ENCODE data around the gene PACRG. TPM values are rescaled to one million over a fixed set of nuclear protein-coding genes. Genes with fewer than 3 reads are reported as not detected.

Gene PACRG
- total RNA-seq, 2 experiments from 2014 or later, result 0.66 to 0.81 TPM

- intact Hi-C loops (cut with DNase I, micrococcal nuclease), result no loop called here
- peaks cover 4 to 7% of the 10 kb centered on the region in 2 experiments for H3K9me3 ChIP-seq (ENCODE audit: control insufficient read depth in 1 of 2, insufficient read depth in 1 of 2, low read length in 2 of 2)
Measured at GRCh38 chr6:162785632-162786242, 58.0 kb downstream of the PACRG start.

DNA sequence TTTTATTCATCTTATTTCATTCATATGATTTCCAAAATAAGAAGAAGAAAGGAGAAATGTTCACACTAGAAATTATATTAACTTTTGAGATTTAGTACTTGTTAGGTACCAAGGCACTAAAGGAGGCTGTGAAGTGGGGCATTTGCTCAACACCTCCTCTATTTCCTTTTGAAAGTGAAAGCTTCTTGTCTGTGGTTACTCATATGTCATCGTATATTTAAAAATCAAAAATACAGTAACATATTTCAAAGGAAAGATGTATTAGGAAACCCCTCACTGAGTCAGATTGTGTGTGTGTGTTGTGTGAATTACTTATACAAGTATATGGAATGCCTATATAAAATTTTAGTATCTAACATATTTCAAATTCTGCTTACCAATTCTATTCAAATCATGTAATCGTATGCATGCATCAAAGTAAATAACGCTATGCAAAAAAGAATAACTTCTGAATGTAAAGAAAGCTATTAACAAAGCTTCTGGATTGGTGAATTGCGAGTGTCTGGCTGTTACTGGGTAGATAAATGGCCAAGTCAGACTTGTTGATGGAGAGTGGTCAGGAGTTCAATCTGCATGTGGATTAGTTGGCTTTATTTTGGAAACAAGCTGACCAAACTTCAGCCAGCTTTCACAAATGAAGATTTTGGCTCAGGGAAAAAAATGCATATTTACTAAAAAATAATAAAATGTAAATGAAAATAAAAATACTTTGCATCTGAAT, 70.9 kb downstream of the PACRG start:
- no peaks in the 10 kb centered on the region for H3K27me3 Mint-ChIP-seq
- peaks cover 9% of the 10 kb centered on the region for H3K4me1 Mint-ChIP-seq (ENCODE audit: low read depth)
- H3K9me3 Mint-ChIP-seq, result no peaks in the 10 kb centered on the region
- H3K27ac ChIP-seq (ENCODE audit: low read depth in 1 of 2, low read length in 2 of 2), result no peak overlapping the region
- no peaks in the 10 kb centered on the region for H3K36me3 Mint-ChIP-seq (ENCODE audit: low read depth)
- no peak overlapping the region for H3K4me3 ChIP-seq (ENCODE audit: low read length)
- DNase-seq, result peak in 1 of 14 experiments; percentile 31
- TF ChIP-seq CTCF (IDR thresholded peaks at IDR 0.05), result no peak
- H3K4me1 ChIP-seq (ENCODE audit: insufficient read depth, low read length), result no peaks in the 10 kb centered on the region
- CTCF ChIA-PET, result no interaction called here
- H3K36me3 ChIP-seq (ENCODE audit: insufficient read depth, low read length), result no peaks in the 10 kb centered on the region
- H3K9me3 ChIP-seq (ENCODE audit: control insufficient read depth in 1 of 2, insufficient read depth in 1 of 2, low read length in 2 of 2), result no peaks in the 10 kb centered on the region
- H3K27ac Mint-ChIP-seq, result no peak overlapping the region
- intact Hi-C loops (cut with DNase I, micrococcal nuclease), result no loop called here
- H3K27me3 ChIP-seq (ENCODE audit: control insufficient read depth in 1 of 2, insufficient read depth in 2 of 2, low read length in 2 of 2), result no peaks in the 10 kb centered on the region
- POLR2A ChIA-PET, result no interaction called here
- H3K4me3 Mint-ChIP-seq, result peak overlapping the region; percentile 38
- ATAC-seq (ENCODE audit: poor library complexity), result no peak

More at GRCh38 chr6:162785632-162786242, 58.0 kb downstream of the PACRG start:
- H3K27me3 Mint-ChIP-seq, result no peaks in the 10 kb centered on the region
- H3K27ac Mint-ChIP-seq, result no peak overlapping the region
- H3K9me3 Mint-ChIP-seq, result peaks cover 2% of the 10 kb centered on the region
- Histone ChIP-seq H3K4me3 (ENCODE audit: low read length) (no peak overlapping the region), H3K27ac (ENCODE audit: low read depth in 1 of 2, low read length in 2 of 2) (no peak overlapping the region), H3K27me3 (ENCODE audit: control insufficient read depth in 1 of 2, insufficient read depth in 2 of 2, low read length in 2 of 2) (no peaks in the 10 kb centered on the region), H3K36me3 (ENCODE audit: insufficient read depth, low read length) (no peaks in the 10 kb centered on the region), H3K4me1 (ENCODE audit: insufficient read depth, low read length) (no peaks in the 10 kb centered on the region)
- no peak overlapping the region for H3K4me3 Mint-ChIP-seq
- TF ChIP-seq CTCF (IDR thresholded peaks at IDR 0.05), result no peak
- H3K36me3 Mint-ChIP-seq (ENCODE audit: low read depth), result no peaks in the 10 kb centered on the region
- CTCF ChIA-PET, result no interaction called here
- ATAC-seq (ENCODE audit: poor library complexity) (no peak), DNase-seq (no peak)
- POLR2A ChIA-PET, result no interaction called here
- H3K4me1 Mint-ChIP-seq (ENCODE audit: low read depth), result no peaks in the 10 kb centered on the region

DNA sequence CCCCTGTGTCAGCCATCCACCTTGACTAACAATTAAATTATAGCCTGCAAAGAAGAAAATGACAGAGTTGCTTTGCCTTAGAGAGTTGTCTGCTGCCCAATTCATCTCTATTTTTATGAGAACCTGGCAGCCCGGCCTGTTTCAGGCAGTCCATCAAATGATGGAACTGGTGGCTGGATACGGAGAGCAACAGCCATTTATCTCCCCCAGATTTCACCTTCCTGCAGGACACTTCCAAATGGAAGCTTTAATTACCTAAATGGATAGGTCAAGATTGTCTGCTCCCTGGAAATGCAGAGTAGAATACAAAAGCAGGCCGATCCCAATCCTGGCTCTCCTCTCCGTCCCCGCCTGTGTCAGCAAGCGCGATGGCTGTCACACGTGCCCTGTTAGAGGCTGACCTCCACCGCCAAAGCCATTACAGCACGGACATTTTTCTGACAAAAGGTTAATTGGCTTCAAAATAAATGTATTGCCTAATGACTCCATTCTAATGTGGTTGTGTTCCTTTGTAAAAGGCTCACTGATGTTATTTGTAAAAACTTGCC, 86.7 kb downstream of the PACRG start:
- H3K4me1 ChIP-seq (ENCODE audit: insufficient read depth, low read length), result no peaks in the 10 kb centered on the region
- H3K27me3 Mint-ChIP-seq, result no peaks in the 10 kb centered on the region
- H3K4me3 ChIP-seq (ENCODE audit: low read length), result no peak overlapping the region
- no peak overlapping the region for H3K27ac ChIP-seq (ENCODE audit: low read depth in 1 of 2, low read length in 2 of 2)
- intact Hi-C loops (cut with DNase I, micrococcal nuclease), result no loop called here
- no peaks in the 10 kb centered on the region for H3K9me3 ChIP-seq (ENCODE audit: control insufficient read depth in 1 of 2, insufficient read depth in 1 of 2, low read length in 2 of 2)
- POLR2A ChIA-PET, result no interaction called here
- H3K4me3 Mint-ChIP-seq, result no peak overlapping the region
- no peaks in the 10 kb centered on the region for H3K36me3 ChIP-seq (ENCODE audit: insufficient read depth, low read length)
- DNase-seq (no peak), ATAC-seq (ENCODE audit: poor library complexity) (no peak)
- no peak overlapping the region for H3K27ac Mint-ChIP-seq
- CTCF ChIA-PET, result no interaction called here
- H3K4me1 Mint-ChIP-seq (ENCODE audit: low read depth), result no peaks in the 10 kb centered on the region
- H3K36me3 Mint-ChIP-seq (ENCODE audit: low read depth), result no peaks in the 10 kb centered on the region
- H3K27me3 ChIP-seq (ENCODE audit: control insufficient read depth in 1 of 2, insufficient read depth in 2 of 2, low read length in 2 of 2), result no peaks in the 10 kb centered on the region
- no peak for TF ChIP-seq CTCF (IDR thresholded peaks at IDR 0.05)
- H3K9me3 Mint-ChIP-seq, result peaks cover 4% of the 10 kb centered on the region
